Measurements from ENCODE around the gene FBLL1. TPM values are rescaled to one million over a fixed set of nuclear protein-coding genes. Genes with fewer than 3 reads are reported as not detected.

FBLL1 gene
- total and polyA plus RNA-seq, 2 of the 8 experiments (the other 6 are each of a cell fraction or from before 2014, with no cell fraction given) = 8.3 to 30.9 TPM

DNA sequence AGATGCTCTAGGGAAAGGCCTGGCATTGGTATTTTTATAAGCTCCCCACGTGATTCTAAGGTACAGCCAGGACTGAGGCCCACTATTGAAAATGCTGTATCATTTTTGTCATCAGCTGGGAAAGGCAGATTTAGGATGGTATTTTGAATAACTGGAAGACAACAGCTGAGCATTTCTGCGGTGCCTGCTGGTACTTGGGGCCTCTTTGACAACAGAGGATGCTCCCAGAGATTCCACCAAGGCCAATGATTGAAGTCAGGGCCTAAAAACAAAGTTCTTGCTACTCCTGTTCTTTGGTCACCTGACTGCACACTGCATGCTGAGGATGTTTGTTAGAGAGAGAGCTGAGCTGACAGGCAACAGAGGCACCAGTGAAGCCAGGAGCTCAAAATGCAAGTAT, 8.1 kb downstream of the FBLL1 start:
- Histone ChIP-seq H4K5ac (ENCODE audit: insufficient read length, low read depth, low read length) (no peak overlapping the region), H3K79me2 (ENCODE audit: control insufficient read depth in 1 of 2, insufficient read depth in 2 of 2, low read length in 2 of 2) (no peaks in the 10 kb centered on the region), H4K20me1 (replicated peaks in 1 of 2; ENCODE audit: control insufficient read depth in 1 of 2, insufficient read depth in 2 of 2, low read length in 2 of 2) (no peaks in the 10 kb centered on the region), H4K91ac (replicated peaks; ENCODE audit: insufficient read length, low read length) (no peak overlapping the region), H2BK15ac (ENCODE audit: low read length) (no peak overlapping the region), H3K18ac (ENCODE audit: extremely low read depth, low read length) (no peak overlapping the region; the same call in 1 of the 2 replicates), H3K14ac (ENCODE audit: insufficient read length) (no peak overlapping the region), H2BK5ac (ENCODE audit: low read depth, low read length) (no peak overlapping the region), H3K56ac (replicated peaks; ENCODE audit: insufficient read length, low read depth, low read length) (no peak overlapping the region), H3K23ac (ENCODE audit: insufficient read length) (no peak overlapping the region), H3K23me2 (ENCODE audit: low read depth, low read length) (0 out of 2 replicates have a peak, but pooled peaks cover 2% of the 10 kb centered on the region), H3K9me3 (ENCODE audit: insufficient read depth in 2 of 2, low read depth in 1 of 2, low read length in 1 of 2) (no peaks in the 10 kb centered on the region), H3K79me1 (ENCODE audit: low read depth, low read length) (no peaks in the 10 kb centered on the region), H2AFZ (ENCODE audit: low read length) (no peak overlapping the region), H3K4ac (replicated peaks; ENCODE audit: insufficient read length, low read depth, low read length) (no peak overlapping the region), H3K27me3 (replicated peaks in 1 of 4; ENCODE audit: control insufficient read depth in 3 of 4, extremely low read depth in 1 of 4, insufficient read depth in 3 of 4, low read length in 3 of 4) (no peaks in the 10 kb centered on the region), H3K4me2 (ENCODE audit: insufficient read depth in 1 of 2, low read depth in 2 of 2, low read length in 2 of 2) (no peak overlapping the region), H4K8ac (ENCODE audit: extremely low read depth, insufficient read depth, low read length) (no peak overlapping the region), H2BK12ac (ENCODE audit: low read depth, low read length) (no peak overlapping the region), H3K4me1 (replicated peaks in 1 of 4; ENCODE audit: control insufficient read depth in 3 of 4, insufficient read depth in 4 of 4, low read length in 3 of 4) (peaks cover 0 to 4% (median 0%) of the 10 kb centered on the region in 4 experiments; a peak in 3 of 7 replicates), H3K4me3 (ENCODE audit: extremely low read depth in 1 of 4, insufficient read depth in 2 of 4, low read depth in 3 of 4, low read length in 4 of 4) (no peak overlapping the region), H2BK120ac (replicated peaks; ENCODE audit: low read depth, low read length) (no peak overlapping the region), H2BK20ac (ENCODE audit: low read length) (no peak overlapping the region), H3K27ac (ENCODE audit: low read depth, low read length) (no peak overlapping the region), H3K36me3 (ENCODE audit: control insufficient read depth in 2 of 4, insufficient read depth in 4 of 4, low read length in 3 of 4) (no peaks in the 10 kb centered on the region), H2AK5ac (ENCODE audit: low read depth, low read length) (no peak overlapping the region), H3K9ac (replicated peaks in 1 of 4; ENCODE audit: extremely low read depth in 1 of 4, low read depth in 3 of 4, low read length in 3 of 4) (no peak overlapping the region)
- ChIA-PET CTCF (ENCODE audit: partially characterized antibody) (interaction anchor here (0.6 to 0.7 kb wide), 2 partner anchors 64 to 293 kb away, joined by 3 read pairs; no protein-coding TSS in a partner anchor), POLR2A (ENCODE audit: partially characterized antibody) (interaction anchor here (0.7 to 1.2 kb wide), 3 partner anchors 9 to 316 kb away, joined by 3 to 4 read pairs (median 3); no protein-coding TSS in a partner anchor)
- DNase-seq (ENCODE audit: low read depth in 1 of 2, low spot score in 2 of 2) = no peak
- FAIRE-seq = no peak
- WGBS, 2 experiments (ENCODE audit: extremely low coverage in 1 of 2, insufficient coverage in 1 of 2, insufficient read length in 1 of 2, insufficient replicate concordance in 2 of 2, low coverage in 1 of 2, low lambda C conversion rate in 2 of 2, missing lambda C conversion rate in 1 of 2) = 88% methylated on average over 2 of the region's 2 CpGs; no CpG with 5 or more reads in 1 of the 2 experiments
- TF ChIP-seq JUND (IDR thresholded peaks at IDR 0.05; ENCODE audit: low read length) (no peak), SP1 (IDR thresholded peaks at IDR 0.05; ENCODE audit: low read depth, low read length) (no peak), PHF8 (conservative IDR thresholded peaks at IDR 0.05; ENCODE audit: low read depth, low read length) (no peak), SAP30 (IDR thresholded peaks at IDR 0.05; ENCODE audit: insufficient read depth, insufficient replicate concordance, low read length) (no peak), JUN (IDR thresholded peaks at IDR 0.05; ENCODE audit: low read depth, low read length) (no peak), FOSL1 (IDR thresholded peaks at IDR 0.05; ENCODE audit: insufficient read depth, low read depth, low read length) (no peak), CBX8 (IDR thresholded peaks at IDR 0.05; ENCODE audit: borderline replicate concordance, low read depth, low read length) (no peak), HDAC6 (IDR thresholded peaks at IDR 0.05; ENCODE audit: low read depth, low read length) (no peak), YY1 (IDR thresholded peaks at IDR 0.05; ENCODE audit: low read depth, low read length) (no peak), TEAD4 (IDR thresholded peaks at IDR 0.05; ENCODE audit: low read depth, low read length) (no peak), NRF1 (IDR thresholded peaks at IDR 0.05; ENCODE audit: low read depth, low read length) (no peak)
- TF ChIP-seq, protein P1, sequence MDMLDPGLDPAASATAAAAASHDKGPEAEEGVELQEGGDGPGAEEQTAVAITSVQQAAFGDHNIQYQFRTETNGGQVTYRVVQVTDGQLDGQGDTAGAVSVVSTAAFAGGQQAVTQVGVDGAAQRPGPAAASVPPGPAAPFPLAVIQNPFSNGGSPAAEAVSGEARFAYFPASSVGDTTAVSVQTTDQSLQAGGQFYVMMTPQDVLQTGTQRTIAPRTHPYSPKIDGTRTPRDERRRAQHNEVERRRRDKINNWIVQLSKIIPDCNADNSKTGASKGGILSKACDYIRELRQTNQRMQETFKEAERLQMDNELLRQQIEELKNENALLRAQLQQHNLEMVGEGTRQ (IDR thresholded peaks at IDR 0.05; ENCODE audit: low read length) = no peak
- TF ChIP-seq, protein P2, sequence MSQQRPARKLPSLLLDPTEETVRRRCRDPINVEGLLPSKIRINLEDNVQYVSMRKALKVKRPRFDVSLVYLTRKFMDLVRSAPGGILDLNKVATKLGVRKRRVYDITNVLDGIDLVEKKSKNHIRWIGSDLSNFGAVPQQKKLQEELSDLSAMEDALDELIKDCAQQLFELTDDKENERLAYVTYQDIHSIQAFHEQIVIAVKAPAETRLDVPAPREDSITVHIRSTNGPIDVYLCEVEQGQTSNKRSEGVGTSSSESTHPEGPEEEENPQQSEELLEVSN (IDR thresholded peaks at IDR 0.05) = no peak
